SIG-M5 treated with dmso at 0.1 percent for 504 hours (cell line): ENCODE measurements around the gene AMER3.

Source experiments
- DNase-seq: peaks from one replicate; lab custom pipeline; 2025; ENCODE audit not compliant: unreplicated experiment; lab: John Stamatoyannopoulos, UW

AMER3 gene

GRCh38 chr2:130814931-130815680 lies 59.8 kb downstream of the AMER3 start:
- no peak for DNase-seq
